GM12875 (cell line): ENCODE data around the gene REXO1.
"Not testable (repeated sequence)": the region's sequence is repeated elsewhere in the genome, so short reads cannot be mapped to it uniquely, and the experiment has no call there.

Experiments used
- H3K4me3 ChIP-seq: one replicate; pipeline ENCODE4 v1.5.1; 2011; ENCODE audit warnings: low read depth, low read length, control low read depth
- CTCF ChIP-seq: IDR thresholded peaks from 2 replicates; pipeline ENCODE4 v1.5.1; 2011; ENCODE audit warnings: low read depth, mild to moderate bottlenecking, control low read depth, inconsistent platforms, low read length, moderate library complexity, borderline replicate concordance; ENCODE audit not compliant: insufficient read depth

The REXO1 gene

DNA sequence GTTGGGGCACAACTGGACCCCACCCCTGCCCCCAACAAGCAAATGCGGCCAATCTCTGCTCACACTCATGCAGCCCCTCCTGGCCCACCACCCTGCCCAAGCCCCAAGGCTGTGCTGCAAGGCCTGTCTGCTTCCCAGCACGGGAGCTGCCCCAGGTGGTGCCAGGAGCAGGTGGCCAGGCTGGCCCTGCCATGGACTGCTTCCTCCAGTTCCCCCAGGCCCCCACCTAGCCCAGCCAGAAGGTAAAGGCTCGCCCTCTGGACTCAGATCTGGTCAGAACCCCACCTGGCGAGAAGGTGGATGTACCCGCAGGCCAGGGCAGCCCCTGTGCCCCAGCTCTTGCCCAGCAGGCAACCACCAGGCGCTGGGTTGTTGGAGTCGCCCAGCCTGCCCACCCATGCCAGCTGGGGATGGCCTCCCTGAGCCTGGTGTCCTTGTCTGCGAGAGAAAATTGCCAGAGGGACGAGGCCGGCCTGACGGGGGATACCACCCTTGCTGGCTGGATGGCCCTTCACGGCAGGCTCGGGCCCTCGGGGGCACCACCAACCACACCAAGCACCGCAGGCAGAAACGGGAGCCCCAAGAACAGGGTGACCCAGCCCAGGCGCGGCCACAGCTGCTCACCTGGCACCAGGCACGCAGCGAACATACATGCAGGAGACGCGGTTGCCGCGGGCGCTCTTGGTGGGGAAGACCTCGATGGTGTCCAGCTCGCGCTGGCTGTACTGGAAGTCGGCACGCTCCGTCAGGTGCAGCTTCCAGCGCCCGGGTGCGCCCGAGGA is 32.5 kb upstream of the REXO1 start:
- H3K4me3 ChIP-seq, result no peak overlapping the region
- no peak for TF ChIP-seq CTCF

- not testable (repeated sequence) for H3K4me3 ChIP-seq
Observed at GRCh38 chr19:1879982-1880381, 31.7 kb upstream of the REXO1 start.

GRCh38 chr19:1878583-1878982 is 30.3 kb upstream of the REXO1 start:
- H3K4me3 ChIP-seq, result not testable (repeated sequence)

DNA sequence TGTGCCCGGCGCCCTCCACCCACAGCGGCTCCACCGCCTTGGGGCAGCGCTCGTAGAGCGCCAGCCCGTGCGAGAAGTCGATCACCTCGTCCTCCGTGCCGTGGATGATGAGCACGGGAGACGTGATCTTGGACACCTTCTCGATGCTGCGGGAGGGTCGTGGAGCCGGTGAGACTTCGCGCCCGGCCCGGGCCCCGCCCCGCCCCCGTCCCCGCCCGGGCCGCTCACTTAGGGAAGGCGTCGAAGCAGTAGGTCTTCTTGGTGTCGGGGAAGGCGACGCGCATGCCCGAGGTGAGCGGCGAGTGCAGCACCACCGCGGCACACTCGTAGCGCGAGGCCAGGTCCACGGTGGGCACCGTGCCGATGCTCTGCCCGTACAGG is 29.0 kb upstream of the REXO1 start:
- not testable (repeated sequence) for H3K4me3 ChIP-seq

- H3K4me3 ChIP-seq, result peak overlapping the region; percentile 100
Observed at GRCh38 chr19:1876496-1877279, 28.4 kb upstream of the REXO1 start.

GRCh38 chr19:1875646-1876495 is 27.6 kb upstream of the REXO1 start:
- peak overlapping the region; percentile 100 for H3K4me3 ChIP-seq
- no peak for TF ChIP-seq CTCF

- peak overlapping the region; percentile 100 for H3K4me3 ChIP-seq
Observed at GRCh38 chr19:1875265-1875645, 27.0 kb upstream of the REXO1 start.

- no peak for TF ChIP-seq CTCF
- H3K4me3 ChIP-seq, result peak overlapping the region; percentile 100
Observed at GRCh38 chr19:1874554-1875185, 26.4 kb upstream of the REXO1 start.

- no peak overlapping the region for H3K4me3 ChIP-seq
- TF ChIP-seq CTCF, result no peak
Observed at GRCh38 chr19:1873524-1874473, 25.5 kb upstream of the REXO1 start.
